GM04504 (cell line): ENCODE data around the gene SDHAF4.
A peak's percentile ranks its signal among the peaks of the same experiment; 100 is the strongest.
"Not testable (repeated sequence)": the region's sequence is repeated elsewhere in the genome, so short reads cannot be mapped to it uniquely, and the experiment has no call there.

Source experiments
- DNase-seq: peaks from one replicate; pipeline ENCODE4 v3.0.0-alpha.2; 2012; ENCODE audit warnings: low read depth

Gene SDHAF4

DNA sequence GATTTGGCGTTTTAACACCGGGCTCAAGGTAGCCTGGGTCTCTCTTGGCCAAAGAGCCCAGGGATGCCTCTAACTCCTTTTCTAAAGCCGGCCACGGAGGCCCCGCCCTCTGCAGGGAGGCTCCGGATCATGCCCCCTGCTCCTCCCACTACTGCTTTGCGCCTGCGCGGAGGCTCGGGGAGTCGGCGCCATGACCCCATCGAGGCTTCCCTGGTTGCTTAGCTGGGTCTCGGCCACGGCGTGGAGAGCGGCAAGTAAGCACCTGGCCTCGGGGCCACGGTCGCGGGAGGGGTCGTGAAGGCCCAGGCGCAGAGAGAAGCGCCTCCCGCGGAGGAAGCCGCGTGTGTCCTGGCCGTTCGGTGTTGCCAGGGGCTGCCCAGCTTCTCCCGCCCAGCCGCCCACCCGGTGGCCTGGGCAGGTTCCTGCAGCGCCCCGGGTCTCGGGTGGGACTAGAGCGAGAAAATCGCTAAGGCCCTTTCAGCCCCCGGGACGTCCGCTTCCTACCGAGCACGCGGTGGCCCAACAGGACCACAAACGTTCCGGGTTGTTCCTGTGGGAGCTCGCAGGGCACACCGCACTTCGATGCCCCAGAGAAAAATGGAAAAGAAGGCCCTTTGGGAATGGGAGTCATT is at the start of gene SDHAF4:
Gene SDHAF4, plus strand, starts transcription at position 180 of the 632 bp plus-strand sequence. Its CDS starts 11 bp downstream, at position 191.
- DNase-seq: peak; percentile 76

- DNase-seq: no peak
Observed at GRCh38 chr6:70518723-70519122, 48.0 kb upstream of the SDHAF4 start.

GRCh38 chr6:70520575-70520974 is 46.2 kb upstream of the SDHAF4 start:
- no peak for DNase-seq

- DNase-seq: no peak
Observed at GRCh38 chr6:70524721-70525286, 41.9 kb upstream of the SDHAF4 start.

DNA sequence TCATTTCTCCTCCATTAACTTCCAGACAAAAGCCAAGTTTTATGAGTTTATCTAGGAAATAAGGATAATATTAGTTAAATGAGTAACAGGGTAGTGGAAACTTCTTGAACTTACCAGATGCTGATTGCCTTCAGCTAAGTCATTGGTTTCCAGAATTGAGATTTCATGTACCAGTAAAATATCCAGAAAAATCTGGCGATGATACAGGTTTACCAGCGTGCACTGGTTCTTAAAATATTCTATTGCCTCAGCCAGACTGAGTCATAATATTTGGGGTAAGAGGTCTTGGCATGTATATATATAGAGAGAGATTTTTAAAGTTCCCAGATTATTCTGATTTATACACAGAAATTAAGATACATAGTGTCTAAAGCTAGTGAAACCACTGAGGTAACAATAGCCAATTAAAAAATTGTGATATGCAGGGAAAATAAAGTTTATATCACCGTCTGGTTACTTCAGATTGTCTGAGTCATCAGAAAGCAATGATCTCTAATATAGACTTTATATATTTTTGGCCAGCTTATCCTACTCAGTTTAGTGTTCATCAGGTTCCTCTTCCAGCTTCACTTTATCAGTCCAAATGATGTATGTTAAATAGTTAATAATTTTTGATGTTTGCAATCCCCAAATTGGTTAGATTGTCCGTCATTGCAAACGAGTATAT is 39.5 kb upstream of the SDHAF4 start:
- no peak for DNase-seq

DNA sequence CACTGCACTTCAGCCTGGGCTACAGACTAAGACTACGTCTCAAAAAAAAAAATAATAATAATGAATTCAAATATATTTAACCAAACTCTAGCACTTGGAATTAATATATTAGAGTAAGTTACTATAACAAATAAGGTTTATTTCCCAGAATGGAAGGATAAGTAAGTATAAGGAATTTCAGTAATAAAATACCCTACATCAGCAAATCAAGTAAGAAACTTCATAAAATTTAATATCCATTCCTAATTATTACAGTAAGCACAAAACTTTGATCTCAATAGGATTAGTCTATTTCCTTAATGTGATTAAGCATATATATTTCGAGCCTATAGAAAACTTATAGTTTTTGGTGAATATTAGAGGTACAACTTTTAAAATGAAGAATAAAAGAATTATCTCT is 36.7 kb upstream of the SDHAF4 start:
- DNase-seq: no peak

- DNase-seq: no peak
Observed at GRCh38 chr6:70531133-70531532, 35.6 kb upstream of the SDHAF4 start.

GRCh38 chr6:70537266-70537665 is 29.5 kb upstream of the SDHAF4 start:
- DNase-seq: no peak

GRCh38 chr6:70538376-70538775 is 28.4 kb upstream of the SDHAF4 start:
- no peak for DNase-seq

- no peak for DNase-seq
Observed at GRCh38 chr6:70547313-70547712, 19.4 kb upstream of the SDHAF4 start.

DNA sequence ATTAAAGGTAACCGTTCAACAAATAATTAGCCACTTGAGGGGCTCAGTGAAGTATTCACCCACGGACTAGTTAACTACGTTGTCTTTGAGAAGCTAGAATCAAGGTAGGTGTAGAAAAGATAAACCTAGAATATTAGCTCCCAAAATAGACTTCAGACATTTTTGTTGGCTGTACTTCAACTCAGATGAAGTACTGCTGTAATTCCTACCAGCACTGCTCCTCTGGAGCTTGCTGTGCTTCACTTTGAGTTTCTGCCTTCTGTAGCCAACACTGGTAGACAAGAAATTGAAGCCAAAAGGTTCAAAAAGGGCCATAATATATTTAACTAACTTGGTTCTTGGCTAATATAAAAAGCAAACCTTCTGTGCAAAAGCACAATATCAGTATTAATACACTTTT is 18.8 kb upstream of the SDHAF4 start:
- DNase-seq: no peak

DNA sequence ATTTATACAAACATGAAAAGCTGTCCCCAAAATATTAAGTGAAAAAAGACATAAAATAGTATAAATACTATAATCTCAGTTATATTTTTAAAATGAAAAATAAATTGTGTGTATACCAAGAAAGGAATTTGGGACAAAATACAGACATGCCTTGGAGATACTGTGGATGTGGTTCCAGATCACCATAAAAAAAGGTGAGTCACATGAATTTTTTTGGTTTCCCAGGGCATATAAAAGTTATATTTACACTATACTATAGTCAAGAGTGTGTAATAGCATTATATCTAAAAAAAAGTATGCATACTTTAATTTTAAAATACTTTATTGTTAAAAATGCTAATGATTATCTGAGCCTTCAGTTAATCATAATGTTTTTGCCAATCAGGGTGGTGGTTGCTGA is 17.4 kb upstream of the SDHAF4 start:
- DNase-seq: no peak

GRCh38 chr6:70551566-70551965 is 15.2 kb upstream of the SDHAF4 start:
- no peak for DNase-seq

DNA sequence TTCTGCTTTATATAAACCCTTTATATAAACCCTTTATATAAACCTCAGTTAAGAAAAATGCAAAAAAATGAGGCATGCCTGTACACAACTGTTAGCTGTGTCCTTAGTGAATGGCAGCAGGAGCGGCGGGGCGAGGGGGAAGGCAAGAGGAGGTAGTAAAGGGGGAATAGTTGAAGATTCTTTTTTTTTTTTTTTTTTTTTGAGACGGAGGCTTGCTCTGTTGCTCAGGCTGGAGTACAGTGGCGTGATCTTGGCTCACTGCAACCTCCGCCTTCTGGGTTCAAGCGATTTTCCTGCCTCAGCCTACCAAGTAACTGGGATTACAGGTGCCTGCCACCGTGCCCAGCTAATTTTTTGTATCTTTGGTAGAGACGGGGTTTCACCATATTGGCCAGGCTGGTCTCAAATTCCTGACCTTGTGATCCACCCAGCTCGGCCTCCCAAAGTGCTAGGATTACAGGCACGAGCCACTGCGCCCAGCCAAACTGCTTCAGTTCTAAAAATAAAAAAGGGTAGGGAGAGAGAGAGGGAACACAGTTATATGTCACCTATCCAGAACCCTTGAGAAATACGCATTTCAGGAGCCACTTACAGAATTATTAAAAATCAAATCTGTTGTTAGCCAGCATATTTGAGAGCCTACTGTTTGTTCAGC is 14.3 kb upstream of the SDHAF4 start:
- not testable (repeated sequence) for DNase-seq

GRCh38 chr6:70552974-70553373 is 13.8 kb upstream of the SDHAF4 start:
- no peak for DNase-seq

DNA sequence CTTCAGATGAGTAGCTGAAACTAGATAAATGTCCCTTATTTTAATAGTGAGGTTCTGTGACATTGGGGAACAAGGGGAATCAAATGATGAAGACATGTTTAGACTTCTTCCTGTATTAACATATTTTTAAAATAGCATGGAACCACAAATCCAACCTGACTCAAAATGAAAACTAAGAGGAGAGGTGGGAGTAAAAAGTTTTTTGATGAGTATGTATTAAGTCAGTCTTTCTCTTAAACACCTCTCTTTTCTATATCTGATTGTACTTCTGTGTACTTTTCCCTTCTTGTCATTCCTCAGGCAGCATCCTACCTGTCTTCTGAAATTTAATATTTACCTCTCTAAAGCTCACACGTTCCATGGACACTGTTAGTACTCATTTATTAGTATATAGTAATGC is 8.7 kb upstream of the SDHAF4 start:
- no peak for DNase-seq

DNA sequence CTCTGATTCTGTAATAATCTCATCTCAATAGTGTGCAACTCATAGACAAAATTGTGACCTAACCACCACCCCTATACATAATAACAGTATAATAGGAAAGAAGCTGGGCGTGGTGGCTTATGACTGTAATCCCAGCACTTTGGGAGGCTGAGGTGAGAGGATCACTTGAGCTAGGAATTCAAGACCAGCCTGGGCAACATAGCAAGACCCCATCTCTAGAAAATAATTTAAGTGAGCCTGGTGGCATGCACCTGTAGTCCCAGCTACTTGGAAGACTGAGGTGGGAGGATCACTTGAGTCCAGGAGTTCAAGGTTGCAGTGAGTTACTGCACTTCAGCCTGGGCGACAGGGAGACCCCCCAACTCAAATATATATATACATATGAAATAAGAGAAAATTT is 4.3 kb upstream of the SDHAF4 start:
- DNase-seq: not testable (repeated sequence)

DNA sequence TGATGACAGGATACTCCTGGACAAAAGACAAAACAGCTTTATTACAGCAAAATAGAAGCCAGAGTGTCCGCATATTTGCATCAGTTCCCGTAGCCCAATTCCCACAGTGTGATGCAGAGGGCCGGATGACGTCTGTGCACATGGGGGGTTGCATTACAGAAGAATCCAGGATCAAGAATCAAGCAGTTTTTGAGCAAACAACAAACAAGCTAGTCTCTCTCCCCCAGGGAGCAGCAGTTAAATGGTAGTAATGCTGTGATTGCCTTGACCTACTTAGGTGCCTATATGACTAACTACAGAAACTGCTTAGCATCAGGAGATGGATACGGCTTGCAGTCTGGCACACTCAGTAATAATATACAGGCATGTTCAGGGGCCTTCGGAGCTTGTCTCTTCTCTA is 3.2 kb upstream of the SDHAF4 start:
- DNase-seq: no peak

GRCh38 chr6:70574643-70575042 is 7.9 kb downstream of the SDHAF4 start:
- DNase-seq: no peak

- DNase-seq: no peak
Observed at GRCh38 chr6:70575899-70576495, 9.3 kb downstream of the SDHAF4 start.

DNA sequence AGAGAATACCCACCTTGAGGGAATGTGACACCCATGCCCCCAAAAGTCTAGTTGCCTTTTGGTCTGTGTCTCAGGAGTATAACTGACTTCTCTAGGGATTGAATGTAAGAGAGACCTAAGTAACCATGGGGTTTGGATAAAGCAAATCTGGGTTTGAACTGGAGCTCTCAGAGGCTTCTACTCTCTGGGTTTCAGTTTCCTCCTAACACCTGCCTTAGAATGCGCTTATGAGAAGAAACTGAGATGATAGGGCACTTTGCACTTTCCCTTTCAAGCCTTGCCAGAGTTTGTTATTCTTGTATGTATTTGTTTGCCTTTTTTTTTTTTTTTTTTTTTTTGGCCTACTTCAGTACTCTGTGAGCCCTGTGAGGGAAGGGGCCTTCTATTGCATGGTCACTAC is 19.4 kb downstream of the SDHAF4 start:
- no peak for DNase-seq

DNA sequence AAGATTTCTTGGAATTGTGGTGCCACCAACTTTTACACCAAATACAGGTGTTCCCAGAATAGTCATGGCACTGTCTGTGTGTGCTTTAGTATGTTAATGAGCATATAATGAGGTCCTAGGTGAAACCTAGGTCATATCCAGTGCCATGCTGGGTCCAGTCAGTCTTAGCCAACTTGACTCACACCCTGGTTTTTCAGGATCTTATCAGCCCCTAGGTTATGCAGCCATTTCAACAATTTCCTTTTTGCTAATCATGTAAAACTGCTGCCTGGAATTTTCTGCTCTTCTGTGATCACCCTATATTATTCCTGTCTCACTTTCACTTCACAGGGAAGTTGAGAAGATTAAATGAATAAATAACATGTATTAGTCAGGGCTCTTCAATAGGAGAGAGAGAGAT is 23.7 kb downstream of the SDHAF4 start:
- DNase-seq: no peak
